K562 (cell line): ENCODE results near the gene PTPN1. TPM values are rescaled to one million over a fixed set of nuclear protein-coding genes. Genes with fewer than 3 reads are reported as not detected.

Source experiments
- ATAC-seq: fragments of 200-7000 bp; cut with Tn5 transposase; 3 replicates; pipeline ENCODE4 v1.9.1; 2020; ENCODE audit warnings: moderate library complexity
- BruUV-seq: library from RNA; stranded (reverse); fragments of 400-500 nt; replicated peaks from 2 replicates; lab custom pipeline; 2021; lab: Mats Ljungman, UMichigan
- CTCF ChIA-PET: fragments of 300-600 bp; formaldehyde crosslinking; extraction: SDS; loops from one replicate; lab custom pipeline; 2021; ENCODE audit warnings: low intra/inter-chr PET ratio; lab: Yijun Ruan, JAX
- POLR2A ChIA-PET: fragments of 300-600, 350-650 bp; sonication (Branson Sonifier 250); formaldehyde crosslinking; extraction: SDS; loops from one replicate; lab custom pipeline; 2021; ENCODE audit warnings: antibody characterized with exemption, inconsistent platforms; lab: Yijun Ruan, JAX
- DNase-seq, 4 experiments: peaks; one replicate each; pipeline versions ENCODE4 v3.0.0 to v3.0.0-alpha.2; 2011 to 2018; ENCODE audit warnings: low spot score in 3 of 4, mixed read lengths in 3 of 4; ENCODE audit errors: extremely low read depth in 1 of 4
- FAIRE-seq: peaks from 2 replicates; lab custom pipeline; 2011; peaks lifted over from hg19 to GRCh38; lab: Jason Lieb, UNC
- H2AFZ ChIP-seq: 2 replicates; pipeline ENCODE4 v1.6.0; 2011; ENCODE audit warnings: low read depth, low read length, control low read depth, inconsistent platforms
- H3K27ac ChIP-seq: fragments of 200-600 bp; 3 replicates; pipeline ENCODE4 v1.8.0; 2011; ENCODE audit warnings: low read depth, mild to moderate bottlenecking, control low read depth, inconsistent platforms, low read length, moderate library complexity, mixed read lengths; ENCODE audit errors: extremely low read depth
- H3K27me3 ChIP-seq, 2 experiments: fragments of 300-600 bp in 1 of 2; 2 replicates in 1 of 2; 3 replicates in 1 of 2; pipeline versions ENCODE4 v1.6.0 to v1.8.0; 2011; ENCODE audit warnings: inconsistent platforms in 2 of 2, low read length in 2 of 2, mild to moderate bottlenecking in 1 of 2, mixed read lengths in 1 of 2, moderate library complexity in 1 of 2; ENCODE audit not compliant: control insufficient read depth in 2 of 2, insufficient read depth in 2 of 2
- H3K36me3 ChIP-seq: fragments of 300-600 bp; 3 replicates; pipeline ENCODE4 v1.8.0; 2011; ENCODE audit warnings: mild to moderate bottlenecking, low read length, inconsistent platforms; ENCODE audit not compliant: control insufficient read depth, insufficient read depth
- H3K4me1 ChIP-seq, 2 experiments: fragments of 200-600 bp in 1 of 2; replicated peaks in 1 of 2; 2 replicates in 1 of 2; 3 replicates in 1 of 2; pipeline versions ENCODE4 v1.5.1 to v1.8.0; 2011; ENCODE audit warnings: inconsistent platforms in 2 of 2, low read length in 2 of 2, mild to moderate bottlenecking in 1 of 2, mixed read lengths in 1 of 2, moderate library complexity in 1 of 2; ENCODE audit not compliant: control insufficient read depth in 2 of 2, insufficient read depth in 2 of 2
- H3K4me2 ChIP-seq: 2 replicates; pipeline ENCODE4 v1.6.1; 2011; ENCODE audit warnings: low read length, control low read depth, inconsistent platforms, mixed read lengths; ENCODE audit not compliant: insufficient read depth
- H3K4me3 ChIP-seq: fragments of 200-600 bp; sonication (generic), shearing (Covaris generic); 2 replicates; pipeline ENCODE4 v1.5.1; 2016; ENCODE audit warnings: control low read depth, inconsistent platforms
- H3K79me2 ChIP-seq: fragments of 200-600 bp; 3 replicates; pipeline ENCODE4 v1.8.0; 2011; ENCODE audit warnings: low read length, inconsistent platforms; ENCODE audit not compliant: control insufficient read depth, insufficient read depth
- H3K9ac ChIP-seq, 2 experiments: 2 replicates each; pipeline versions ENCODE4 v1.6.0 to v1.6.1; 2011; ENCODE audit warnings: low read depth in 2 of 2, low read length in 2 of 2, control low read depth in 1 of 2, inconsistent platforms in 1 of 2, mild to moderate bottlenecking in 1 of 2, mixed read lengths in 1 of 2; ENCODE audit not compliant: insufficient read depth in 1 of 2
- H3K9me1 ChIP-seq: one replicate; pipeline ENCODE4 v1.6.0; 2011; ENCODE audit warnings: inconsistent platforms, mild to moderate bottlenecking, low read length, moderate library complexity; ENCODE audit not compliant: control insufficient read depth, insufficient read depth
- H3K9me3 ChIP-seq: replicated peaks from 2 replicates; pipeline ENCODE4 v1.5.1; 2011; ENCODE audit warnings: low read depth, low read length, inconsistent platforms; ENCODE audit not compliant: control insufficient read depth, insufficient read depth
- H4K20me1 ChIP-seq: replicated peaks from 2 replicates; pipeline ENCODE4 v1.6.1; 2011; ENCODE audit warnings: low read length, inconsistent platforms, mixed read lengths; ENCODE audit not compliant: control insufficient read depth, insufficient read depth
- BRF1 ChIP-seq: IDR thresholded peaks from 3 replicates; pipeline ENCODE4 v1.6.1; 2011; ENCODE audit warnings: borderline replicate concordance, mild to moderate bottlenecking; ENCODE audit not compliant: insufficient read length; ENCODE audit errors: extremely low read depth
- C11orf30 ChIP-seq: fragments of 450-650 bp; IDR thresholded peaks from 2 replicates; pipeline ENCODE4 v1.6.1; 2016; ENCODE audit warnings: low read depth, mild to moderate bottlenecking
- CBFA2T3 ChIP-seq: fragments of 450-650 bp; IDR thresholded peaks from 2 replicates; pipeline ENCODE4 v1.6.1; 2017
- L3MBTL2 ChIP-seq: fragments of 450-650 bp; IDR thresholded peaks from 2 replicates; pipeline ENCODE4 v1.6.1; 2016; ENCODE audit warnings: mild to moderate bottlenecking, moderate library complexity
- MEF2D ChIP-seq: conservative IDR thresholded peaks from 2 replicates; pipeline ENCODE4 v1.6.1; 2016; ENCODE audit warnings: low read depth, missing genetic modification characterization, missing compliant biosample characterization
- MXI1 ChIP-seq: IDR thresholded peaks from 2 replicates; pipeline ENCODE4 v1.6.1; 2011; ENCODE audit warnings: low read depth, mild to moderate bottlenecking, improper control_type of control experiment, low read length
- NFIX ChIP-seq: fragments of 250-450 bp; sonication (Bioruptor Pico); IDR thresholded peaks from 2 replicates; pipeline ENCODE4 v1.4.0; 2020; ENCODE audit warnings: low read depth, mild to moderate bottlenecking, moderate library complexity
- NUFIP1 ChIP-seq: fragments of 450-650 bp; IDR thresholded peaks from 2 replicates; pipeline ENCODE4 v1.6.1; 2018; ENCODE audit not compliant: partially characterized antibody
- PCBP1 ChIP-seq: fragments of 200-400 bp; formaldehyde crosslinking; IDR thresholded peaks from 2 replicates; pipeline ENCODE4 v1.6.1; 2018; ENCODE audit warnings: mild to moderate bottlenecking, low read depth, low read length; ENCODE audit not compliant: poor library complexity, severe bottlenecking
- RAD51 ChIP-seq: fragments of 450-650 bp; IDR thresholded peaks from 2 replicates; pipeline ENCODE4 v1.7.1; 2016; ENCODE audit warnings: low read depth, mild to moderate bottlenecking, borderline replicate concordance
- TCFL5 ChIP-seq: fragments of 250-450 bp; sonication (Bioruptor Pico); conservative IDR thresholded peaks from 2 replicates; pipeline ENCODE4 v1.6.1; 2021; ENCODE audit warnings: mild to moderate bottlenecking, moderate library complexity, matching md5 sums
- TGIF2 ChIP-seq: sonication (generic); formaldehyde crosslinking; IDR thresholded peaks from 2 replicates; pipeline ENCODE4 v1.8.1; 2022; ENCODE audit warnings: mild to moderate bottlenecking, missing genetic modification reagents, moderate library complexity
- ZNF77 ChIP-seq: fragments of 250-450 bp; sonication (Bioruptor Pico); IDR thresholded peaks from 2 replicates; pipeline ENCODE4 v1.5.0; 2020
- WGBS: fragments of 100-300 bp; shearing (Covaris generic); methylation state at CpG from one replicate; pipeline ENCODE4 v1.1.6; 2016; ENCODE audit warnings: low coverage, mixed read lengths; ENCODE audit not compliant: insufficient coverage; ENCODE audit errors: missing lambda C conversion rate; 5-methylcytosine and 5-hydroxymethylcytosine counted together
- in situ Hi-C: fragments of 300-500 bp; cut with MboI; formaldehyde crosslinking; loops from 4 replicates; pipeline ENCODE4 v1.15.0; 2018; ENCODE audit warnings: inconsistent platforms, mixed read lengths
- intact Hi-C: fragments of 100-400 bp; cut with micrococcal nuclease; formaldehyde crosslinking; loops from 2 replicates; pipeline ENCODE4 v1.14.2; 2022
- polyA plus RNA-seq, 8 experiments: library from polyadenylated mRNA; depleted of rRNA in 4 of 8; stranded (reverse) in 5 of 8; unstranded in 3 of 8; fragments of >200 nt; fragmentation: Nextera tagmentation in 2 of 8; fragmentation: Illumina TruSeq in 1 of 8; extraction: Ambion mirVana in 2 of 8; extraction: Trizol in 1 of 8; gene quantifications; 2 replicates each; pipeline versions ENCODE4 v1.2.1 to v1.2.3, GENCODE V29; 2011 to 2014; ENCODE audit warnings: inconsistent platforms in 1 of 8, missing spikeins in 1 of 8
- total RNA-seq, 7 experiments: library from RNA; depleted of rRNA in 6 of 7; stranded (reverse); fragments of >200 nt in 6 of 7; fragmentation: Illumina TruSeq in 2 of 7; extraction: Trizol in 2 of 7; gene quantifications; 2 replicates each; pipeline versions ENCODE4 v1.2.1 to v1.2.3, GENCODE V29; 2011 to 2021; ENCODE audit warnings: low replicate concordance in 1 of 7
- TF ChIP-seq, protein P1 (sequence below): fragments of 250-450 bp; sonication (Bioruptor Pico); IDR thresholded peaks from 2 replicates; pipeline ENCODE4 v1.4.0; 2020; ENCODE audit warnings: mild to moderate bottlenecking, moderate library complexity
- TF ChIP-seq, protein P2 (sequence below): fragments of 450-650 bp; IDR thresholded peaks from 2 replicates; pipeline ENCODE4 v1.6.1; 2017; ENCODE audit warnings: mild to moderate bottlenecking, moderate library complexity

PTPN1 gene
- total and polyA plus RNA-seq, 9 of the 15 experiments (the other 6 are each of a cell fraction or from before 2014, with no cell fraction given) = 11.0 to 85.3 (median 54.0) TPM

DNA sequence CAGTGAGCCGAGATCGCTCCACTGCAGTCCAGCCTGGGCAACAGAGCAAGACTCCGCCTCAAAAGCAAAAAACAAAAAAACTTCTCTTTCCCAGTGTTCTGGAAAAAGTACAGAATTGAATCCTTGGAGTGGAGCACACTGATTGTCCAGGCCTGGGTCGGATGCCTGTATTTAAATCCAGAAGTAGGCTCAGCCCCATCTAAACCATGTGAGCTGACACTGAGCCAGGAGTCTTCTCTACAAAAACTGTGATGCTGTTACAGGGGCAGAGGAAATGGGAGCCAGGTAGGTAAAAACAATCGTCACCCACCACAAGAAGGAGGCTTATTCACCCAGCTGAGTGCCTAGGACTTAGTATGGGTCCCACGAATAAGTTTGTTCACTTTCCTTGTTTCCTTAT is 43.0 kb upstream of the PTPN1 start:
- in situ Hi-C loops = no loop called here
- BruUV-seq = no TSS peak
- WGBS = 63% methylated on average over 6 of the region's 6 CpGs

DNA sequence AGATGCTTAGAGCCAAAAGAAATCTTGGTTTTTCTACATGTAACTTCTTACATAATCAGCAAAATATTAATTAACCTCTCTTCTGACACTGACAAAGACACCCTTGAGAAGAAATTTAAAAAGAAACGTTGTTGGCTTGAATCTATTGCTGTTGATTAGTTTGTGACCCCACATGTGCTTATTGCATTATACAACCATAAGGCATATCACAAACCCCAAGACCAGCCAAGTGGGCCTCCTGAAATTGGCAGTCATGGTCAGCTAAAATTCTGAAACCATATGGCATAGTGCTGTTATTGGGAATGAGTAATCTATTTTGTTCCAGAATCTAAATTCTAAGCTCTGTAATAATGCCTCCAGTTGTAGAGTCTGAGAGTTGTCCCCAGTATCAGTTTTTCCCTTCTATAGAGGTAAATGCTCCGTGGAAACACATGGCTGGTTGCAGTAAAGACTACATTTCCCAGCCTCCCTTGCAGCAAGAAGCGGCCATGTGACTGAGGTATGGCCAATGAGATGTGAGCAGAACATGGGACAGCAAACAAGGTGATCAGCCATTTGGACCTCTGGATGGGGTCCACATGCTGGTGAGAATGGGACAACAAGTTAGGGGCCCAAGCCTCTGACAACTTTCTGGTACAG is 42.3 kb upstream of the PTPN1 start:
- H3K4me2 ChIP-seq = no peak overlapping the region
- H3K9me3 ChIP-seq = no peaks in the 10 kb centered on the region
- no peak overlapping the region; the same call in 2 of the 3 replicates for H3K27ac ChIP-seq
- peak; percentile 97 for FAIRE-seq
- intact Hi-C loops (loop anchor here (10.0 kb wide), 2 partner anchors 393 to 483 kb away; partner anchors contain the start of gene SNAI1), in situ Hi-C loops (no loop called here)
- no peaks in the 10 kb centered on the region for H3K79me2 ChIP-seq
- 11% methylated on average over 3 of the region's 3 CpGs for WGBS
- BruUV-seq = no TSS peak
- no peaks in the 10 kb centered on the region for H3K9me1 ChIP-seq
- peak overlapping the region; percentile 95 for H2AFZ ChIP-seq
- no peak overlapping the region for H3K4me3 ChIP-seq
- no peaks in the 10 kb centered on the region for H3K36me3 ChIP-seq
- H3K9ac ChIP-seq = no peak overlapping the region
- peak; percentile 77 to 86 (median 83) for DNase-seq
- ChIA-PET POLR2A (interaction anchor here (0.6 to 0.9 kb wide), 4 partner anchors 9 to 552 kb away, joined by 3 read pairs; partner anchors contain the start of gene CEBPB), CTCF (no interaction called here)
- H3K27me3 ChIP-seq = no peaks in the 10 kb centered on the region
- ATAC-seq = peak; percentile 93
- H3K4me1 ChIP-seq = peaks cover 6 to 26% of the 10 kb centered on the region in 2 experiments; a peak in 4 of 5 replicates
- no peaks in the 10 kb centered on the region for H4K20me1 ChIP-seq
- TF ChIP-seq CBFA2T3 = no peak
- TF ChIP-seq, protein P1, sequence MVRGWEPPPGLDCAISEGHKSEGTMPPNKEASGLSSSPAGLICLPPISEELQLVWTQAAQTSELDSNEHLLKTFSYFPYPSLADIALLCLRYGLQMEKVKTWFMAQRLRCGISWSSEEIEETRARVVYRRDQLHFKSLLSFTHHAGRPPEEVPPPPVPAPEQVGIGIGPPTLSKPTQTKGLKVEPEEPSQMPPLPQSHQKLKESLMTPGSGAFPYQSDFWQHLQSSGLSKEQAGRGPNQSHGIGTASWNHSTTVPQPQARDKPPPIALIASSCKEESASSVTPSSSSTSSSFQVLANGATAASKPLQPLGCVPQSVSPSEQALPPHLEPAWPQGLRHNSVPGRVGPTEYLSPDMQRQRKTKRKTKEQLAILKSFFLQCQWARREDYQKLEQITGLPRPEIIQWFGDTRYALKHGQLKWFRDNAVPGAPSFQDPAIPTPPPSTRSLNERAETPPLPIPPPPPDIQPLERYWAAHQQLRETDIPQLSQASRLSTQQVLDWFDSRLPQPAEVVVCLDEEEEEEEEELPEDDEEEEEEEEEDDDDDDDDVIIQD (CRISPR knock-in tag) = no peak
- TF ChIP-seq, protein P2, sequence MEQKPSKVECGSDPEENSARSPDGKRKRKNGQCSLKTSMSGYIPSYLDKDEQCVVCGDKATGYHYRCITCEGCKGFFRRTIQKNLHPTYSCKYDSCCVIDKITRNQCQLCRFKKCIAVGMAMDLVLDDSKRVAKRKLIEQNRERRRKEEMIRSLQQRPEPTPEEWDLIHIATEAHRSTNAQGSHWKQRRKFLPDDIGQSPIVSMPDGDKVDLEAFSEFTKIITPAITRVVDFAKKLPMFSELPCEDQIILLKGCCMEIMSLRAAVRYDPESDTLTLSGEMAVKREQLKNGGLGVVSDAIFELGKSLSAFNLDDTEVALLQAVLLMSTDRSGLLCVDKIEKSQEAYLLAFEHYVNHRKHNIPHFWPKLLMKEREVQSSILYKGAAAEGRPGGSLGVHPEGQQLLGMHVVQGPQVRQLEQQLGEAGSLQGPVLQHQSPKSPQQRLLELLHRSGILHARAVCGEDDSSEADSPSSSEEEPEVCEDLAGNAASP = no peak
- no peak for TF ChIP-seq MEF2D (tag)
- no peak for TF ChIP-seq ZNF77
- no peak for TF ChIP-seq NUFIP1
- no peak for TF ChIP-seq TCFL5
- TF ChIP-seq BRF1 = no peak
- peak; percentile 96 for TF ChIP-seq RAD51
- no peak for TF ChIP-seq PCBP1
- no peak for TF ChIP-seq NFIX
- 0 out of 2 replicates have a peak, but pooled peaks have one; percentile 19 for TF ChIP-seq L3MBTL2

More for the DNA sequence above, 43.0 kb upstream of the PTPN1 start:
- Histone ChIP-seq H3K4me1 (peaks cover 6 to 26% of the 10 kb centered on the region in 2 experiments; a peak in 4 of 5 replicates), H3K27me3 (no peaks in the 10 kb centered on the region), H3K36me3 (no peaks in the 10 kb centered on the region), H3K9me3 (no peaks in the 10 kb centered on the region), H3K9ac (no peak overlapping the region), H3K27ac (no peak overlapping the region), H3K79me2 (no peaks in the 10 kb centered on the region)
- ChIA-PET CTCF (no interaction called here), POLR2A (interaction anchor here (0.8 to 0.9 kb wide), 2 partner anchors 9 to 137 kb away, joined by 3 read pairs; no protein-coding TSS in a partner anchor)
- DNase-seq = no peak
- TF ChIP-seq TGIF2 (CRISPR knock-in tag) (no peak), MXI1 (no peak), C11orf30 (no peak)
- TF ChIP-seq, all 486 proteins: peak for 0
- ATAC-seq = no peak
- Histone ChIP-seq H3K4me3 (no peak overlapping the region), H3K4me2 (no peak overlapping the region), H4K20me1 (no peaks in the 10 kb centered on the region), H3K9me1 (no peaks in the 10 kb centered on the region), H2AFZ (peak overlapping the region; percentile 95)
- intact Hi-C loops = loop anchor here (10.0 kb wide), 2 partner anchors 392 to 482 kb away; partner anchors contain the start of gene SNAI1
- FAIRE-seq = no peak
